Caco-2 (cell line): ENCODE measurements around the gene CCT4. TPM values are rescaled to one million over a fixed set of nuclear protein-coding genes. Genes with fewer than 3 reads are reported as not detected.

ENCODE experiments used
- BruUV-seq: library from RNA; stranded (reverse); fragments of 400-500 nt; replicated peaks from 2 replicates; lab custom pipeline; 2021; lab: Mats Ljungman, UMichigan
- CTCF ChIA-PET: fragments of 300-600 bp; sonication (Branson Sonifier 250); formaldehyde crosslinking; loops from one replicate; lab custom pipeline; 2022; ENCODE audit warnings: antibody characterized with exemption; lab: Charles Lee
- POLR2A ChIA-PET: fragments of 300-600 bp; sonication (Branson Sonifier 250); formaldehyde crosslinking; loops from one replicate; lab custom pipeline; 2022; ENCODE audit warnings: antibody characterized with exemption; lab: Charles Lee
- DNase-seq, 2 experiments: peaks; one replicate each; pipeline versions ENCODE4 v3.0.0 to v3.0.0-alpha.2; 2020 to 2022
- H3K27me3 ChIP-seq: replicated peaks from 2 replicates; pipeline ENCODE4 v1.6.0; 2011; ENCODE audit warnings: low read length; ENCODE audit not compliant: control insufficient read depth, insufficient read depth
- H3K36me3 ChIP-seq: 2 replicates; pipeline ENCODE4 v1.5.1; 2011; ENCODE audit warnings: low read length; ENCODE audit not compliant: control insufficient read depth, insufficient read depth
- H3K4me1 ChIP-seq: fragments of 250-450 bp; sonication (Bioruptor Pico); 2 replicates; pipeline ENCODE4 v1.5.1; 2020; ENCODE audit warnings: mild to moderate bottlenecking
- H3K4me3 ChIP-seq: 2 replicates; pipeline ENCODE4 v1.5.1; 2011; ENCODE audit warnings: low read depth, mild to moderate bottlenecking, control low read depth, low read length
- H3K9me3 ChIP-seq: fragments of 250-450 bp; sonication (Bioruptor Pico); 2 replicates; pipeline ENCODE4 v1.5.1; 2020; ENCODE audit warnings: mild to moderate bottlenecking, moderate library complexity
- H3K27ac Mint-ChIP-seq: one replicate; pipeline ENCODE4 v1.8.0; 2022; ENCODE audit warnings: mixed read lengths; ENCODE audit not compliant: unreplicated experiment
- H3K27me3 Mint-ChIP-seq: one replicate; pipeline ENCODE4 v1.8.0; 2022; ENCODE audit warnings: mixed read lengths; ENCODE audit not compliant: insufficient read depth, unreplicated experiment
- H3K36me3 Mint-ChIP-seq: one replicate; pipeline ENCODE4 v1.8.0; 2022; ENCODE audit warnings: mild to moderate bottlenecking, mixed read lengths; ENCODE audit not compliant: insufficient read depth, unreplicated experiment
- H3K4me1 Mint-ChIP-seq: one replicate; pipeline ENCODE4 v1.8.0; 2022; ENCODE audit warnings: low read depth, mixed read lengths; ENCODE audit not compliant: unreplicated experiment
- H3K4me3 Mint-ChIP-seq: one replicate; pipeline ENCODE4 v1.8.0; 2022; ENCODE audit warnings: mild to moderate bottlenecking, moderate library complexity, mixed read lengths; ENCODE audit not compliant: unreplicated experiment
- H3K9me3 Mint-ChIP-seq: one replicate; pipeline ENCODE4 v1.8.0; 2022; ENCODE audit warnings: mixed read lengths; ENCODE audit not compliant: unreplicated experiment
- intact Hi-C: fragments of 100-400 bp; cut with micrococcal nuclease; formaldehyde crosslinking; loops from one replicate; pipeline ENCODE4 v1.10.0; 2022; ENCODE audit not compliant: unreplicated experiment
- total RNA-seq: library from RNA; stranded (reverse); gene quantifications from 2 replicates; pipeline ENCODE4 v1.2.3, GENCODE V29; 2022
- TF ChIP-seq, protein P1 (sequence below), 2 experiments: fragments of 200-600 bp in 1 of 2; IDR thresholded peaks; 1 replicate in 1 of 2; 2 replicates in 1 of 2; pipeline versions ENCODE4 v1.5.1 to v1.8.0; 2011 to 2022; ENCODE audit warnings: antibody characterized with exemption in 1 of 2, control low read depth in 1 of 2, inconsistent platforms in 1 of 2, low read depth in 1 of 2, low read length in 1 of 2, mild to moderate bottlenecking in 1 of 2, moderate library complexity in 1 of 2; ENCODE audit not compliant: insufficient read depth in 1 of 2, severe bottlenecking in 1 of 2, unreplicated experiment in 1 of 2

CCT4 gene
- total RNA-seq, 1 experiment from 2014 or later, result 307 TPM

DNA sequence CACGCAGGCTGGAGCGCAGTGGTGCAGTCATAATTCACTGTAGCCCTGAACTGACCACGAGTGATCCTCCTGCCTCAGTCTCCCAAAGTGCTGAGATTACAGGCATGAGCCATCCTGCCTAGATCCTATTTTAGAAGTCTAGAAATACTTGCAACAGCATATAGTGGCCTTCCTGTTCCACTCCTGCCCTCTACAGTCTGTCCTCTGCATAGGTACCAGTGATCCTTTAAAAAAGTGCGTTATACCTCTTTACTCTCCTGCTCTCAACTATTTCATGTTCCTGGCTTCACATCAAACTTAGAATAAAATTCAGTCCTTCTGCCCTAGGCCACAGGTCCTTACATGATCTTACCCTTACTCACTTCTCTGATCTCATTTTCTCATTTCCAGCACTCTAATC, 23.1 kb upstream of the CCT4 start:
- CTCF ChIA-PET, result interaction anchor here (0.6 kb wide), 1 partner anchor 90 kb away, joined by 4 read pairs; no protein-coding TSS in a partner anchor
- Histone ChIP-seq H3K36me3 (no peaks in the 10 kb centered on the region), H3K4me3 (no peak overlapping the region), H3K4me1 (no peaks in the 10 kb centered on the region), H3K27me3 (no peaks in the 10 kb centered on the region), H3K9me3 (no peaks in the 10 kb centered on the region)
- Mint-ChIP-seq H3K4me3 (no peak overlapping the region), H3K27me3 (no peaks in the 10 kb centered on the region), H3K36me3 (peaks cover 9% of the 10 kb centered on the region), H3K27ac (no peak overlapping the region), H3K9me3 (peaks cover 9% of the 10 kb centered on the region), H3K4me1 (peaks cover 8% of the 10 kb centered on the region)
- BruUV-seq, result no TSS peak
- TF ChIP-seq, protein P1, sequence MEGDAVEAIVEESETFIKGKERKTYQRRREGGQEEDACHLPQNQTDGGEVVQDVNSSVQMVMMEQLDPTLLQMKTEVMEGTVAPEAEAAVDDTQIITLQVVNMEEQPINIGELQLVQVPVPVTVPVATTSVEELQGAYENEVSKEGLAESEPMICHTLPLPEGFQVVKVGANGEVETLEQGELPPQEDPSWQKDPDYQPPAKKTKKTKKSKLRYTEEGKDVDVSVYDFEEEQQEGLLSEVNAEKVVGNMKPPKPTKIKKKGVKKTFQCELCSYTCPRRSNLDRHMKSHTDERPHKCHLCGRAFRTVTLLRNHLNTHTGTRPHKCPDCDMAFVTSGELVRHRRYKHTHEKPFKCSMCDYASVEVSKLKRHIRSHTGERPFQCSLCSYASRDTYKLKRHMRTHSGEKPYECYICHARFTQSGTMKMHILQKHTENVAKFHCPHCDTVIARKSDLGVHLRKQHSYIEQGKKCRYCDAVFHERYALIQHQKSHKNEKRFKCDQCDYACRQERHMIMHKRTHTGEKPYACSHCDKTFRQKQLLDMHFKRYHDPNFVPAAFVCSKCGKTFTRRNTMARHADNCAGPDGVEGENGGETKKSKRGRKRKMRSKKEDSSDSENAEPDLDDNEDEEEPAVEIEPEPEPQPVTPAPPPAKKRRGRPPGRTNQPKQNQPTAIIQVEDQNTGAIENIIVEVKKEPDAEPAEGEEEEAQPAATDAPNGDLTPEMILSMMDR (IDR thresholded peaks at IDR 0.05; ENCODE audit: insufficient read depth in 1 of 2, low read depth in 1 of 2, low read length in 1 of 2, severe bottlenecking in 1 of 2, unreplicated experiment in 1 of 2), result no peak
- intact Hi-C loops, result no loop called here
- POLR2A ChIA-PET, result no interaction called here
- DNase-seq, result peak in 1 of 2 experiments; percentile 15

DNA sequence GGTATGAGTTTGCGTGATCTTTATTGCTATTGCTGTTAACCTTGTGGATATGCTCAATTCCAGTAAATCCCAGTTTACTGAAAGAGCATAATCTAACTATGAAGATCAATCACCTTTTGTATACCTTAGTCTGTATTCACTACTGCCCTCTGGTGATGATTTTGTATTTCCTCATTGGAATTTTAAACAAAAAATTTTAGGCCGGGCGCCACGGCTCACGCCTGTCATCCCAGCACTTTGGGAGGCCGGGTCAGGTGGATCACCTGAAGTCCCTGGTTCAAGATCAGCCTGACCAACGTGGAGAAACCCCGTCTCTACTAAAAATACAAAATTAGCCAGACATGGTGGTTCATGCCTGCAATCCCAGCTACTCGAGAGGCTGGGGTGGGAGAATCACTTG, 22.1 kb upstream of the CCT4 start:
- intact Hi-C loops, result no loop called here

DNA sequence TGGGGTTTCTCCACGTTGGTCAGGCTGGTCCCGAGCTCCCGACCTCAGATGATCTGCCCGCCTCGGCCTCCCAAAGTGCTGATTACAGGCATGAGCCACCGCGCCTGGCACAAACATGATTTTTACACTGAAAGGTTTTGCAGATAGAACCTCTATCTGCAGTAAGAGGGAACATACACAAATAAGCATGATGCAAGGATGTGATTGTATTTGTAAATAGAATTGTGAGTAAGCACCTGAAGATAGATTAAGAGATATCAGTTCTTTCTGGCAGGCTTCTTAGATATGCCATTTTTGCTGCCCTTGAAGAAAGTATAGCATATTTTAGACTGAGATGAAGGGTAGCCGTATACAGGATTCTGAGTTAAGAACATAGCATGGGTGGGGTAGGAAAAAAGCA, 20.7 kb upstream of the CCT4 start:
- Histone ChIP-seq H3K9me3 (no peaks in the 10 kb centered on the region), H3K27me3 (no peaks in the 10 kb centered on the region), H3K4me3 (no peak overlapping the region), H3K36me3 (no peaks in the 10 kb centered on the region), H3K4me1 (0 out of 2 replicates have a peak, but pooled peaks cover 3% of the 10 kb centered on the region)
- Mint-ChIP-seq H3K36me3 (no peaks in the 10 kb centered on the region), H3K27me3 (no peaks in the 10 kb centered on the region), H3K9me3 (no peaks in the 10 kb centered on the region), H3K4me3 (no peak overlapping the region), H3K4me1 (peaks cover 6% of the 10 kb centered on the region), H3K27ac (no peak overlapping the region)
- BruUV-seq, result no TSS peak
- ChIA-PET CTCF (no interaction called here), POLR2A (no interaction called here)
- TF ChIP-seq, protein P1 (IDR thresholded peaks at IDR 0.05; ENCODE audit: insufficient read depth in 1 of 2, low read depth in 1 of 2, low read length in 1 of 2, severe bottlenecking in 1 of 2, unreplicated experiment in 1 of 2), result no peak
- no peak for DNase-seq
- intact Hi-C loops, result no loop called here

More for the DNA sequence above, 22.1 kb upstream of the CCT4 start:
- CTCF ChIA-PET, result no interaction called here
- Mint-ChIP-seq H3K36me3 (peaks cover 9% of the 10 kb centered on the region), H3K27ac (no peak overlapping the region), H3K9me3 (peaks cover 8% of the 10 kb centered on the region), H3K4me1 (peaks cover 8% of the 10 kb centered on the region), H3K4me3 (no peak overlapping the region), H3K27me3 (no peaks in the 10 kb centered on the region)
- H3K4me3 ChIP-seq, result no peak overlapping the region
- peak in 1 of 2 experiments; percentile 42 for DNase-seq
- no TSS peak for BruUV-seq
- TF ChIP-seq, protein P1 (IDR thresholded peaks at IDR 0.05; ENCODE audit: insufficient read depth in 1 of 2, low read depth in 1 of 2, low read length in 1 of 2, severe bottlenecking in 1 of 2, unreplicated experiment in 1 of 2), result peak; percentile 18 to 27
- no peaks in the 10 kb centered on the region for H3K36me3 ChIP-seq
- H3K4me1 ChIP-seq, result no peaks in the 10 kb centered on the region
- H3K27me3 ChIP-seq, result no peaks in the 10 kb centered on the region
- H3K9me3 ChIP-seq, result no peaks in the 10 kb centered on the region
- POLR2A ChIA-PET, result interaction anchor here (0.7 kb wide), 1 partner anchor 1110 kb away, joined by 6 read pairs; no protein-coding TSS in a partner anchor
